ENCODE measurements around the gene NBAS. TPM values are rescaled to one million over a fixed set of nuclear protein-coding genes. Genes with fewer than 3 reads are reported as not detected.
"Not testable (repeated sequence)": the region's sequence is repeated elsewhere in the genome, so short reads cannot be mapped to it uniquely, and the experiment has no call there.

NBAS gene
- total and polyA plus RNA-seq, 10 of the 15 experiments (the other 5 are each of a cell fraction or from before 2014, with no cell fraction given): 4.3 to 32.7 (median 20.8) TPM

GRCh38 chr2:15407666-15408065 is 153.5 kb downstream of the NBAS start:
- H3K4me1 ChIP-seq (ENCODE audit: control insufficient read depth, insufficient read depth, low read length): no peaks in the 10 kb centered on the region
- H4K20me1 ChIP-seq (ENCODE audit: control insufficient read depth, insufficient read depth): no peaks in the 10 kb centered on the region
- H3K27me3 ChIP-seq (replicated peaks in 1 of 2; ENCODE audit: control insufficient read depth in 2 of 2, insufficient read depth in 2 of 2, low read length in 1 of 2): no peaks in the 10 kb centered on the region
- no peak overlapping the region for H3K4me2 ChIP-seq (ENCODE audit: control insufficient read depth, insufficient read depth)
- H3K9ac ChIP-seq (ENCODE audit: control insufficient read depth, insufficient read depth, low read length): no peak overlapping the region
- intact Hi-C loops (cut with micrococcal nuclease; ENCODE audit: unreplicated experiment): no loop called here
- POLR2A ChIA-PET: no interaction called here
- H3K36me3 ChIP-seq (ENCODE audit: control insufficient read depth in 2 of 2, insufficient read depth in 2 of 2, low read length in 1 of 2): peaks cover 1 to 3% of the 10 kb centered on the region in 2 experiments; a peak in 1 of 4 replicates
- no peak overlapping the region for H3K4me3 ChIP-seq
- H3K27ac ChIP-seq (ENCODE audit: control insufficient read depth, insufficient read depth): no peak overlapping the region
- H3K9me3 ChIP-seq (replicated peaks; ENCODE audit: control insufficient read depth, insufficient read depth, low read length): no peaks in the 10 kb centered on the region
- DNase-seq (ENCODE audit: low read depth, low spot score): no peak
- in situ Hi-C loops (cut with MboI): no loop called here
- no TSS peak for BruUV-seq (replicated peaks)
- no peak for ATAC-seq
- no peaks in the 10 kb centered on the region for H3K79me2 ChIP-seq (ENCODE audit: control insufficient read depth, insufficient read depth, low read length)
- RAD21 ChIA-PET (ENCODE audit: unreplicated experiment): no interaction called here
- CTCF ChIA-PET: no interaction called here
- SMC1A ChIA-PET (ENCODE audit: uncharacterized antibody, unreplicated experiment): no interaction called here
- 86% methylated on average over 1 of the region's 1 CpG for WGBS (ENCODE audit: insufficient coverage, insufficient replicate concordance, low lambda C conversion rate, missing lambda C conversion rate)
- TF ChIP-seq SPI1 (IDR thresholded peaks at IDR 0.05; ENCODE audit: borderline replicate concordance, insufficient read depth, low read depth, low read length) (no peak), ZNF274 (IDR thresholded peaks at IDR 0.05; ENCODE audit: insufficient read depth, insufficient read length) (no peak), RCOR1 (conservative IDR thresholded peaks at IDR 0.05; ENCODE audit: low read depth, low read length) (no peak), MEF2B (IDR thresholded peaks at IDR 0.05; ENCODE audit: partially characterized antibody, poor library complexity, severe bottlenecking) (no peak), E2F8 (IDR thresholded peaks at IDR 0.05; ENCODE audit: low read depth, partially characterized antibody) (no peak), NR2C2 (IDR thresholded peaks at IDR 0.05; ENCODE audit: borderline replicate concordance, control insufficient read depth, insufficient read length, low read depth) (no peak), ZNF24 (IDR thresholded peaks at IDR 0.05) (no peak)
- no peak overlapping the region for H2AFZ ChIP-seq (ENCODE audit: control insufficient read depth, low read depth, low read length)
- FAIRE-seq: peak; percentile 47

- POLR2A ChIA-PET; H3K36me3 ChIP-seq (ENCODE audit: control insufficient read depth in 2 of 2, insufficient read depth in 2 of 2, low read length in 1 of 2); H3K27ac ChIP-seq (ENCODE audit: control insufficient read depth, insufficient read depth); intact Hi-C loops (cut with micrococcal nuclease; ENCODE audit: unreplicated experiment); H3K9ac ChIP-seq (ENCODE audit: control insufficient read depth, insufficient read depth, low read length); H4K20me1 ChIP-seq (ENCODE audit: control insufficient read depth, insufficient read depth); BruUV-seq (replicated peaks); CTCF ChIA-PET; H3K9me3 ChIP-seq (replicated peaks; ENCODE audit: control insufficient read depth, insufficient read depth, low read length); H3K79me2 ChIP-seq (ENCODE audit: control insufficient read depth, insufficient read depth, low read length); H3K4me2 ChIP-seq (ENCODE audit: control insufficient read depth, insufficient read depth); H3K4me1 ChIP-seq (ENCODE audit: control insufficient read depth, insufficient read depth, low read length); H3K27me3 ChIP-seq (replicated peaks in 1 of 2; ENCODE audit: control insufficient read depth in 2 of 2, insufficient read depth in 2 of 2, low read length in 1 of 2); FAIRE-seq; H3K4me3 ChIP-seq; in situ Hi-C loops (cut with MboI); RAD21 ChIA-PET (ENCODE audit: unreplicated experiment); H2AFZ ChIP-seq (ENCODE audit: control insufficient read depth, low read depth, low read length); SMC1A ChIA-PET (ENCODE audit: uncharacterized antibody, unreplicated experiment); DNase-seq (ENCODE audit: low read depth, low spot score); ATAC-seq: not testable (repeated sequence)
- WGBS (ENCODE audit: insufficient coverage, insufficient replicate concordance, low lambda C conversion rate, missing lambda C conversion rate): 97% methylated on average over 9 of the region's 9 CpGs
Observed at GRCh38 chr2:15404511-15404910, 156.6 kb downstream of the NBAS start.

Data from GM12878 (cell line).